ENCODE results near the gene CXorf65. TPM values are rescaled to one million over a fixed set of nuclear protein-coding genes. Genes with fewer than 3 reads are reported as not detected.

The CXorf65 gene
- total RNA-seq, 1 experiment from 2014 or later: not detected

DNA sequence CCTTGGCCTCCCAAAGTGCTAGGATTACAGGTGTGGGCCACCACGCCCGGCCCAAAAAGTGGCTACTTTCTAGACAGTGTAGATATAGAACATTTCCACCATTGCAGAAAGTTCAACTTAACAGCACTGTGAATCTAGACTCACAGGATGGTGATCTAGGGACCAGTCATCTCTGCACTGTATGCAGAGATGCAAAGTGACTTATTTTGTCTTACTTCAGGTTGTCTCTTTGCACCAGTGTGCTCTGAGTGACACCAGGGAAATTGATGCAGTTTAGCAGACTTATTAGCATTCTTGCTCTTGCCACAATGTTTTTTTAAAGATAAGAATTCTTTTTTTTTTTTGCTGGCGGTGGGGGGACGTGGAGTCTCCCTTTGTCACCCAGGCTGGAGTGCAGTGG is 23.7 kb downstream of the CXorf65 start:
- no peaks in the 10 kb centered on the region for H3K27me3 Mint-ChIP-seq (ENCODE audit: insufficient read depth, unreplicated experiment)
- peaks cover 10% of the 10 kb centered on the region for H3K4me1 Mint-ChIP-seq (ENCODE audit: low read depth, unreplicated experiment)
- no peak overlapping the region for H3K4me3 Mint-ChIP-seq (ENCODE audit: unreplicated experiment)
- Histone ChIP-seq H3K4me3 (ENCODE audit: low read depth, low read length) (no peak overlapping the region), H3K36me3 (ENCODE audit: control insufficient read depth, insufficient read depth, low read length) (no peaks in the 10 kb centered on the region), H3K9me3 (no peaks in the 10 kb centered on the region), H3K4me1 (peaks cover 16% of the 10 kb centered on the region), H3K27me3 (replicated peaks; ENCODE audit: control insufficient read depth, insufficient read depth, low read length) (no peaks in the 10 kb centered on the region)
- no peak for DNase-seq
- ChIA-PET CTCF (no interaction called here), POLR2A (no interaction called here)
- no TSS peak for BruUV-seq (replicated peaks)
- H3K27ac Mint-ChIP-seq (ENCODE audit: unreplicated experiment): no peak overlapping the region
- H3K9me3 Mint-ChIP-seq (ENCODE audit: unreplicated experiment): no peaks in the 10 kb centered on the region
- no peaks in the 10 kb centered on the region for H3K36me3 Mint-ChIP-seq (ENCODE audit: insufficient read depth, unreplicated experiment)
- intact Hi-C loops (cut with micrococcal nuclease; ENCODE audit: unreplicated experiment): no loop called here
- TF ChIP-seq, protein P1, sequence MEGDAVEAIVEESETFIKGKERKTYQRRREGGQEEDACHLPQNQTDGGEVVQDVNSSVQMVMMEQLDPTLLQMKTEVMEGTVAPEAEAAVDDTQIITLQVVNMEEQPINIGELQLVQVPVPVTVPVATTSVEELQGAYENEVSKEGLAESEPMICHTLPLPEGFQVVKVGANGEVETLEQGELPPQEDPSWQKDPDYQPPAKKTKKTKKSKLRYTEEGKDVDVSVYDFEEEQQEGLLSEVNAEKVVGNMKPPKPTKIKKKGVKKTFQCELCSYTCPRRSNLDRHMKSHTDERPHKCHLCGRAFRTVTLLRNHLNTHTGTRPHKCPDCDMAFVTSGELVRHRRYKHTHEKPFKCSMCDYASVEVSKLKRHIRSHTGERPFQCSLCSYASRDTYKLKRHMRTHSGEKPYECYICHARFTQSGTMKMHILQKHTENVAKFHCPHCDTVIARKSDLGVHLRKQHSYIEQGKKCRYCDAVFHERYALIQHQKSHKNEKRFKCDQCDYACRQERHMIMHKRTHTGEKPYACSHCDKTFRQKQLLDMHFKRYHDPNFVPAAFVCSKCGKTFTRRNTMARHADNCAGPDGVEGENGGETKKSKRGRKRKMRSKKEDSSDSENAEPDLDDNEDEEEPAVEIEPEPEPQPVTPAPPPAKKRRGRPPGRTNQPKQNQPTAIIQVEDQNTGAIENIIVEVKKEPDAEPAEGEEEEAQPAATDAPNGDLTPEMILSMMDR (IDR thresholded peaks at IDR 0.05; ENCODE audit: insufficient read depth in 1 of 2, low read depth in 1 of 2, low read length in 1 of 2, severe bottlenecking in 1 of 2, unreplicated experiment in 1 of 2): no peak

DNA sequence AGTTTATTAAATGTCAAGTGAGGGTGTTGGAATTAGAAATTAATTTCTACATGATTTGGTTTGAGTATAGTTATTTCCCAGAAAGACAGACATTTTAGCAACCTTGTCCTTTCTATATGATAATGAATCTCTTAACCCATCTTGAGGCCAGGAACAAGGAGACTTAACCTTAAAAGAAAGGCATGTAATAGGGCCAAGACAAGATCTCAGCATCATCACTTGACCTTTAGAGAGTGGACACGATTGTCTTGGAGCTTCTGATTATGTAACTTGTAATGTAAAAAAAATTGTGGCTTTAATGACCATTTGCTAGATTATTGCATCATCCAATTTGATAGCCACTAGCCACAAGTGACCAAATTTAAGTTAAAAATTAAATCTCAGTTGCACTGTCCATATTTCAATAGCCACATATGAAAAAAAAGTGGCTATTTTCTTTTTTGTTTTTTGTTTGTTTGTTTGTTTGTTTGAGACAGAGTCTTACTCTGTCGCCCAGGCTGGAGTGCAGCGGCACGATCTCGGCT is 24.4 kb downstream of the CXorf65 start:
- no peak overlapping the region for H3K4me3 ChIP-seq (ENCODE audit: low read depth, low read length)
- peaks cover 16% of the 10 kb centered on the region for H3K4me1 ChIP-seq
- no peaks in the 10 kb centered on the region for H3K27me3 ChIP-seq (replicated peaks; ENCODE audit: control insufficient read depth, insufficient read depth, low read length)
- Mint-ChIP-seq H3K27ac (ENCODE audit: unreplicated experiment) (no peak overlapping the region), H3K4me1 (ENCODE audit: low read depth, unreplicated experiment) (peaks cover 10% of the 10 kb centered on the region), H3K4me3 (ENCODE audit: unreplicated experiment) (no peak overlapping the region), H3K27me3 (ENCODE audit: insufficient read depth, unreplicated experiment) (no peaks in the 10 kb centered on the region), H3K36me3 (ENCODE audit: insufficient read depth, unreplicated experiment) (no peaks in the 10 kb centered on the region), H3K9me3 (ENCODE audit: unreplicated experiment) (no peaks in the 10 kb centered on the region)
- ChIA-PET CTCF (no interaction called here), POLR2A (interaction anchor here (1.0 kb wide), 1 partner anchor 100 kb away, joined by 3 read pairs; no protein-coding TSS in a partner anchor)
- H3K36me3 ChIP-seq (ENCODE audit: control insufficient read depth, insufficient read depth, low read length): no peaks in the 10 kb centered on the region
- no peaks in the 10 kb centered on the region for H3K9me3 ChIP-seq
- TF ChIP-seq, protein P1 (IDR thresholded peaks at IDR 0.05; ENCODE audit: insufficient read depth in 1 of 2, low read depth in 1 of 2, low read length in 1 of 2, severe bottlenecking in 1 of 2, unreplicated experiment in 1 of 2): no peak
- no peak for DNase-seq
- no TSS peak for BruUV-seq (replicated peaks)
- intact Hi-C loops (cut with micrococcal nuclease; ENCODE audit: unreplicated experiment): no loop called here

DNA sequence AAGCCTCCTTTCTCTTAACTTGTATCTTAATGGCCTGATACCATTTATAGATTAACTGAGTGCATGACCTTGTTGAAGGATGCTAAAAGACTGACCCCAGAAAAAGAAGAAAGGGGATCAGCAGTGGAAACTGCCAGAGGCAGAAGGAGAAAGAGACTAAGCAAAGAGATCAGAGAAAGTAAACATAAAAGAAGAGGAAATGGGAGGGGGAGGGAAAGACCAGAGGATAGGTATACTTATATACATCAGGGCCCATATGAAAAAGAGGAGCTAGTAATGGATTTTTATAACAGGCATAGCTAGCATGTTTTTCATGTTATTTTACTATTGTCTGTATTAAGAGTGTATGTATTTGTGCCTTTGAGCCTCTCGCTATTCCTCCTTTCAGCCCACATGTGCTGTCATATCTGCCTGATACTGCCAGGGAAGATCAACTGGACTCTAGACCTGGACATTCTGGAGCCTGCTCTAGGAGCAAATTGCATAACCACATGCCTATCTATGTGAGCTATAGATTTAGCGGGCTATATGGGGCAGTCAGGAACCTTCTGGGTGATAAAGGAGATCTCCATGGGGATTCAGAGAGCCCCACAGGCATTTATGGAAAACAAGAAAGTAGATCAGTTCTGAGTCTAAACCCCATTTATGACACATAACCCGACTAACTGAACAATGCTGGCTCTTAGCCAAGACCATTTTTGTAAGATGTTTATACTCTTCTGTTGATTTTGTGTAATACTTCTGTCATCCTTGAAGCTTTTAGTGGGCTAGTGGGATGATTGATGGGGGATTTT is 25.0 kb downstream of the CXorf65 start:
- Histone ChIP-seq H3K4me1 (peaks cover 16% of the 10 kb centered on the region), H3K36me3 (ENCODE audit: control insufficient read depth, insufficient read depth, low read length) (no peaks in the 10 kb centered on the region), H3K9me3 (no peaks in the 10 kb centered on the region), H3K4me3 (ENCODE audit: low read depth, low read length) (no peak overlapping the region), H3K27me3 (replicated peaks; ENCODE audit: control insufficient read depth, insufficient read depth, low read length) (no peaks in the 10 kb centered on the region)
- ChIA-PET POLR2A (interaction anchor here (1.0 kb wide), 1 partner anchor 101 kb away, joined by 3 read pairs; no protein-coding TSS in a partner anchor), CTCF (no interaction called here)
- Mint-ChIP-seq H3K36me3 (ENCODE audit: insufficient read depth, unreplicated experiment) (no peaks in the 10 kb centered on the region), H3K4me1 (ENCODE audit: low read depth, unreplicated experiment) (peaks cover 10% of the 10 kb centered on the region), H3K27ac (ENCODE audit: unreplicated experiment) (peak overlapping the region; percentile 63), H3K4me3 (ENCODE audit: unreplicated experiment) (peak overlapping the region; percentile 11), H3K9me3 (ENCODE audit: unreplicated experiment) (no peaks in the 10 kb centered on the region), H3K27me3 (ENCODE audit: insufficient read depth, unreplicated experiment) (no peaks in the 10 kb centered on the region)
- intact Hi-C loops (cut with micrococcal nuclease; ENCODE audit: unreplicated experiment): no loop called here
- BruUV-seq (replicated peaks): no TSS peak
- DNase-seq: peak; percentile 30 to 58
- TF ChIP-seq, protein P1 (IDR thresholded peaks at IDR 0.05; ENCODE audit: insufficient read depth in 1 of 2, low read depth in 1 of 2, low read length in 1 of 2, severe bottlenecking in 1 of 2, unreplicated experiment in 1 of 2): no peak
